ENCODE measurements around the gene CAMTA1.

GRCh38 chr1:6753320-6754140 is 31.7 kb upstream of the CAMTA1 start:
- TF ChIP-seq CTCF (conservative IDR thresholded peaks at IDR 0.05; ENCODE audit: low read depth, low read length) (no peak), EZH2 (IDR thresholded peaks at IDR 0.05; ENCODE audit: borderline replicate concordance, low read depth, low read length, poor library complexity, severe bottlenecking) (no peak)

Data from A673 (cell line).